IPS-11a (cell line): Measurements from ENCODE around the gene CORO2A.
"Not testable (repeated sequence)": the region's sequence is repeated elsewhere in the genome, so short reads cannot be mapped to it uniquely, and the experiment has no call there.

Experiments
- H3K4me3 ChIP-seq: one replicate; pipeline ENCODE4 v1.5.1; 2013; ENCODE audit warnings: low read depth, low read length, control low read depth

The CORO2A gene

GRCh38 chr9:98086461-98086860 lies 106.0 kb downstream of the CORO2A start:
- H3K4me3 ChIP-seq: no peak overlapping the region

GRCh38 chr9:98085944-98086343 lies 106.5 kb downstream of the CORO2A start:
- H3K4me3 ChIP-seq: no peak overlapping the region

- H3K4me3 ChIP-seq: no peak overlapping the region
Observed at GRCh38 chr9:98085058-98085457, 107.4 kb downstream of the CORO2A start.

- H3K4me3 ChIP-seq: no peak overlapping the region
Observed at GRCh38 chr9:98084396-98084795, 108.0 kb downstream of the CORO2A start.

GRCh38 chr9:98083566-98084183 lies 108.8 kb downstream of the CORO2A start:
- no peak overlapping the region for H3K4me3 ChIP-seq

- no peak overlapping the region for H3K4me3 ChIP-seq
Observed at GRCh38 chr9:98083061-98083501, 109.4 kb downstream of the CORO2A start.

GRCh38 chr9:98081477-98082219 lies 110.8 kb downstream of the CORO2A start:
- H3K4me3 ChIP-seq: no peak overlapping the region

GRCh38 chr9:98080780-98081179 lies 111.7 kb downstream of the CORO2A start:
- H3K4me3 ChIP-seq: no peak overlapping the region

GRCh38 chr9:98080326-98080725 lies 112.1 kb downstream of the CORO2A start:
- H3K4me3 ChIP-seq: no peak overlapping the region

- no peak overlapping the region for H3K4me3 ChIP-seq
Observed at GRCh38 chr9:98078895-98079294, 113.5 kb downstream of the CORO2A start.

GRCh38 chr9:98076514-98076890 lies 115.9 kb downstream of the CORO2A start:
- not testable (repeated sequence) for H3K4me3 ChIP-seq

- no peak overlapping the region for H3K4me3 ChIP-seq
Observed at GRCh38 chr9:98075332-98075805, 117.1 kb downstream of the CORO2A start.

GRCh38 chr9:98074115-98074990 lies 118.1 kb downstream of the CORO2A start:
- H3K4me3 ChIP-seq: no peak overlapping the region

- H3K4me3 ChIP-seq: no peak overlapping the region
Observed at GRCh38 chr9:98071737-98072136, 120.7 kb downstream of the CORO2A start.
